NCI-H146 treated with DMSO at 0.1 percent for 48 hours (cell line): ENCODE data around the gene PCDHB2.
"Not testable (repeated sequence)": the region's sequence is repeated elsewhere in the genome, so short reads cannot be mapped to it uniquely, and the experiment has no call there.

Experiments
- DNase-seq: peaks from one replicate; lab custom pipeline; 2025; ENCODE audit not compliant: unreplicated experiment; lab: John Stamatoyannopoulos, UW

Gene PCDHB2

DNA sequence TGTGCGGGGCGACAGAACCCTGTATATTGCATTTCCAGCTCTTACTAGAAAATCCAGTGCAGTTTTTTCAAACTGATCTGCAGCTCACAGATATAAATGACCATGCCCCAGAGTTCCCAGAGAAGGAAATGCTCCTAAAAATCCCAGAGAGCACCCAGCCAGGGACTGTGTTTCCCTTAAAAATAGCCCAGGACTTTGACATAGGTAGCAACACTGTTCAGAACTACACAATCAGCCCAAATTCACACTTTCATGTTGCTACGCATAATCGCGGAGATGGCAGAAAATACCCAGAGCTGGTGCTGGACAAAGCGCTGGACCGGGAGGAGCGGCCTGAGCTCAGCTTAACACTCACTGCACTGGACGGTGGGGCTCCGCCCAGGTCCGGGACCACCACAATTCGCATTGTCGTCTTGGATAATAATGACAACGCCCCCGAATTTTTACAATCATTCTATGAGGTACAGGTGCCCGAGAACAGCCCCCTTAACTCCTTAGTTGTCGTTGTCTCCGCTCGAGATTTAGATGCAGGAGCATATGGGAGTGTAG lies 41.4 kb downstream of the PCDHB2 start:
- no peak for DNase-seq

DNA sequence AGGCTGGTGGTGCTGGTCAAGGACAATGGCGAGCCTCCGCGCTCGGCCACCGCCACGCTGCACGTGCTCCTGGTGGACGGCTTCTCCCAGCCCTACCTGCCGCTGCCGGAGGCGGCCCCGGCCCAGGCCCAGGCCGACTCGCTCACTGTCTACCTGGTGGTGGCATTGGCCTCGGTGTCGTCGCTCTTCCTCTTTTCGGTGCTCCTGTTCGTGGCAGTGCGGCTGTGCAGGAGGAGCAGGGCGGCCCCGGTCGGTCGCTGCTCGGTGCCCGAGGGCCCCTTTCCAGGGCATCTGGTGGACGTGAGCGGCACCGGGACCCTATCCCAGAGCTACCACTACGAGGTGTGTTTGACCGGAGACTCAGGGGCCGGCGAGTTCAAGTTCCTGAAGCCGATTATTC lies 42.9 kb downstream of the PCDHB2 start:
- DNase-seq = not testable (repeated sequence)
